HPDE6-E6E7 (cell line): ENCODE data around the gene CDIP1.
A peak's percentile ranks its signal among the peaks of the same experiment; 100 is the strongest.

Experiments
- DNase-seq: peaks from one replicate; pipeline ENCODE4 v3.0.0; 2011; ENCODE audit warnings: missing footprints; ENCODE audit errors: extremely low spot score

CDIP1 gene

DNA sequence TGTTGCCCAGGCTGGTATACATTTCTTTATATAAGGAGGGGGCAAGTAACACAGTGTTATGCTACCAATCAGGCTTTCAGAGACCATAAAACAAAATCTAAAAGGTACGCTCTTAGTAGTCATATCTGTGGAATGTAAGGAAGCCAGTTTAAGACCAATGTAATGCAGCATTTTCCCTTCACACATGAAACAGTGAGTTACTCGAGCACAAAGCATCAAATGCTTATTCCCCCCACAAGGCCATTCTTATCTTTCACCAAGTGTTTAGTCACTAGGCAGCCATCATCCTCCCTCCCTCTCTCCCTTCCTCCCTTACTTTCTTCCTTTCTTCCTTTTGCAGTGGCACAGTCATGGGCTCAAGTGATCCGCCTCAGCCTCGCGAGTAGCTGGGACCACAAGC lies 49.5 kb downstream of the CDIP1 start:
- DNase-seq: no peak

DNA sequence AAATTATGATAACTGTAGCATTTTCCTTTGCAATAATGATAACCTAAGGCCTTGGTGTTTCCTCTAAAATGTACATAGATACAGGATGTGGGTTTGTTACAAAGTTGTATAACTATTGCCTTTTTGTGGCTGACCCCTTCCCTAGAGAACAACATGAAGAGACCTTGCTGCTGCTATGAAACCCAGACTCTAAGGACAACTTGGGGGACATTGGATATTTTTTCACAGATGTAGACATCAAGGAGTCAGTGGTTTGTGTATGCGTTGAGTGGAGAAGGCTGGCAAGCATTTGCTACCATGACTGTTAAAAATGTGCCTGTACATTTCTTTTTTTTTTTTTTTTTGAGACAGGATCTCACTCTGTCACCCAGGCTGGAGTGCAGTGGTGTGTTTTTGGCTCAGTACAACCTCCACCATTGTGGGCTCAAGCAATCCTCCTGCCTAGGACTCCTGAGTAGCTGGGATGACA lies 50.0 kb downstream of the CDIP1 start:
- no peak for DNase-seq

DNA sequence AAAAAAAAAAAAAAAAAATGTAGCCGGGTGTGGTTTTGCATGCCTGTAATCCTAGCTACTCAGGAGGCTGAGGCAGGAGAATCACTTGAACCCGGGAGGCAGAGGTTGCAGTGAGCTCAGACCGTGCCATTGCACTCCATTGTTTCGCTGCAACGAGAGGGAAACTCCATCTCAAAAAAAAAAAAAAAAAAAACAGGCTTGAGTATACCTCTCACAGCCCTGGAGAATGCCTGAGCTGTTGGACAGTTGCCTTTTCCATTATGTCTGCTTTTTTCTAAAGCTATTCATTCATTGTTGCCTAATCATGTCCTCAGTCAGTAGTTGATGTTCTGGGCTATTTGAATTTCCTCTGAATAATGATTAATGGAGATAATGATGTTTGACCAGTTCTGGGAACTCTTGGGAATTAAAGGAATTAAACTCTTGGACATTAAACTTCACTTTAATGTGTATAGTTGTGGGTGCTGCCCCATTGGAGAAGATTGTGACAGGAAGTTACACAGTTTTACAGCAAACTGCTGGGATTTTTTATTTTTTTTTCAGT lies 50.5 kb downstream of the CDIP1 start:
- no peak for DNase-seq

DNA sequence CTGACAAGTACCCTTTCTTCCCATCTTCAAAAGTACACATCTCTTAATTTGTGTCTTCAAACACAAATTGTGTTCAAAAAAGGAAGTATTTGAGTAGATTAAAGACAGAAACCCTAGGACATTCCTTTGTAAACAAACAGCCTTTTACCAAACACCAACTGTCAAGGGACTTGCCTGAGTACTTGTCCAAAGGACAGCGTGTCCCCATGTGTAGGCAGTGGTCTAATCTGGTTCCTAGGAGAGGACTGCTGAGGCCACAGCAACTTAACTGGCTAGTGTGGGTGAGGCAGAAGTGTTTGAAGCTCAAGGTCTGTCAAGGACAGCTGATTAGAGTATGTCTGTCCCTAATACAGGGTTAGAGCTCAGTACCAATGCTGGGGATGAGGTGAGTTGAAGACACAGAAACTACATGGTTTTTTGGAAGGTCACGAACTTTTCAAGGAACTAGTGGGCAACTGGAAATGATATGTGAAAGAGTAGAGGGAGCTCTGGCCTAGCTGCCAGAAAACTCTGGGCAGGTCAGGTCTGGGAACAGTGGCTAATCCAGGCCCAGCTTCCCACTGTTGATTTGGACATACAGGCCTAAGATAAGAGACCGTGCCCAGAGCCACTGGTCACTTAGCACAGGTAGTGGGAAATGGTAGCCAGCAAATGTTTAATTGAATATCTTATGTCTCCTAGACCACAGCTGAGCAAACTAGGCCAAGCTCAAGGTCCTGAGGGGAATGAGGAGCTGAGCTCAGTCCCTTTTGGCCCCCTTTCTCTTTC lies 52.3 kb downstream of the CDIP1 start:
- no peak for DNase-seq

DNA sequence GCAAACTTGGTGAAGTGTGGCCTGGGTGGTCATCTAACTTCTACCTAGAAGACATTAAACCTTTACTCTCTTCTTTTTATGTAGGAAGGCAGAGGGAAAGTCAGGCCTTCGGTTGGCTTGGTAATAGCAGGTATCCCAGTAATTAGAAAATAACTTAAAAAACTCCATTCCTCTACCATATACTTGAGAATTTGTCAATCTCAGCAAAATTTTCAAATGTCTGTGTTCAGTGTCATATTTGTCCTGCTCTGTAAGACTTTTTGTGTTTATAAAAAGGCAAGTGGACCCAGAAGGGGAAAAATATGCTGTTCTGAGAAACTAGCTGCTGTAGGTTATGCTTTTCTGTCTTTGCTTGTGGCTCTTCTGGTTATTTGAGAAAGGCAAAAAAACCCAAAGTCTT lies 56.6 kb downstream of the CDIP1 start:
- no peak for DNase-seq

DNA sequence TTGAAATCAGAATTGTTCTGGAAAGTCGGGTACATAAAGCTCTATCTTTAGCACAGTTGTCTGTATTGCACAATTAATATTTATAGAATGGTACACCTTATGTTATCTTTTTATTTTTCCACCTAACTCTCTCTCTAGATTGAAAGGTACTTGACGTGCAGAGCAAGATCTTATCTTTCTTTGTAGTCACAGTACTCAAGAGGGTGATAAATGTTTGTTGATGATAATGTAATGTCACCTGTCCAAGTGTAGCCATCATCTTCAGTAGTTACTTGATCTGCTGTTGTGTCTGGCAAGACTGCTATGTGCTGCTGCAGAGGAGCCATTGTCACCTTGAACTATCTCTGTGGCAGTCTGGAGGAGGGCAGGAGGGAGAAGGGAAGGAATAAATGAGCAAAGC lies 57.0 kb downstream of the CDIP1 start:
- DNase-seq: no peak

DNA sequence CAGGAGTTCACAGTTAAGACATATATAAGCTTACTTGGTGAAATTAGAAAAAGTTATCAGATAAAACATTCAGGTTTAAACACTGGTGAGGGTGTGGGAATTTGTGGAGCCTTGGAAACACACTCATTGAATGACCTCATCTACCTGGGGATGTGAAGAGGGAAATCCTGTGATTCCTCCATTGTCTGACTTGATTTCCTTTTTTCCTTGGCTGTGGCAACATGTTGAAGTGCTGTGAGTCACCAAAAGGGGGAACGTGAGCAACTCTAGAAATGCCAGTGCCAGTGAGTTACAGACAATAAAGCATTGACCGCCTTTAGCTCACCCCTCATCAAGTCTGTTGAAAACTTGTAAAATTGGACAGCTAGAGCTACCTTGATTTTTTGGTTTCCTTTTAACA lies 60.6 kb downstream of the CDIP1 start:
- DNase-seq: peak; percentile 79

DNA sequence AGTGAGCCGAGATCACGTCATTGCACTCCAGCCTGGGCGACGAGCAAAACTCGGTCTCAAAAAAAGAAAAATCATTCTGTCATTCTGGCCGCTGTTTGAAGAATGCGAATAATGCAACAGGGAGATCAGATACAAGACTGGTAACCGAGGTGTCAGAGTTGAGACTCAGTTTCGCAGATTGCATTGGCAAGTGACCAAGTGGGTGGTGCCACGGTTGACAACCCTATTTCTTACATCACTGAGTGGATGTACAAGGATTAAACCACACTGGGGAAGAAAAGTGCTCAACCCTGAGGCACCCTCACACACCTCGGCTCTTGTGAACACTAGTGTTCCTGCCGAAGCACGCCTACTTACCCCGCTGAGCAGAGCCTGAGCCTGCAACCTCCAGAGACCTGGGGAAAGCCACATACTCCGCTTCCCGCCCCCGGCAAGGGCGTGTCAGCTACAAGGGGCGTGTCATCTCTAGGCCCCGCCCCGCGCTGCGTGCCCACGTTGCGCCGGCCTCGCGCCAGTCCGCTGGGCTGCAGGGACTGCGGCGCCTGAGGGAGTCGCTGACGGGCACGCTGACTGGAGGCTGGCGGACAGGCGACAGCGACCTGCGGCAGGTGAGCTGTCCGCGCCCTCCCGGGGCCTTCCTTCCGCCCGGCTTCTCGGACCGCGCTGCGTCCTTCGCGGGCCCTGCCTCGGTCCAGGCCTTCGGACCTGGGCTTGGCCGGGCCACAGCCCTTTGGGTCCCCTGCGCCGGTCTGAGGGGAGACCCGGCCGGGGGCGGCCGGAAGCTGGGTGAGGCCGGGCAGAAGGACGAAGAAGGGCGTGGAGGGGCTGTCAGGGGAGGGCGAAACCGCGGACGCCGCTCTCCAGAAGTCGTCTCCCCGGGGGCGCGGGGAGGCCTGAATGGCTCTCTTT lies 62.4 kb downstream of the CDIP1 start, which contains the start of gene HMOX2:
Gene HMOX2 (plus strand): TSS at position 519 of the 909 bp plus-strand sequence. CDS start 29,127 bp downstream, outside the sequence.
- DNase-seq: peak; percentile 81

DNA sequence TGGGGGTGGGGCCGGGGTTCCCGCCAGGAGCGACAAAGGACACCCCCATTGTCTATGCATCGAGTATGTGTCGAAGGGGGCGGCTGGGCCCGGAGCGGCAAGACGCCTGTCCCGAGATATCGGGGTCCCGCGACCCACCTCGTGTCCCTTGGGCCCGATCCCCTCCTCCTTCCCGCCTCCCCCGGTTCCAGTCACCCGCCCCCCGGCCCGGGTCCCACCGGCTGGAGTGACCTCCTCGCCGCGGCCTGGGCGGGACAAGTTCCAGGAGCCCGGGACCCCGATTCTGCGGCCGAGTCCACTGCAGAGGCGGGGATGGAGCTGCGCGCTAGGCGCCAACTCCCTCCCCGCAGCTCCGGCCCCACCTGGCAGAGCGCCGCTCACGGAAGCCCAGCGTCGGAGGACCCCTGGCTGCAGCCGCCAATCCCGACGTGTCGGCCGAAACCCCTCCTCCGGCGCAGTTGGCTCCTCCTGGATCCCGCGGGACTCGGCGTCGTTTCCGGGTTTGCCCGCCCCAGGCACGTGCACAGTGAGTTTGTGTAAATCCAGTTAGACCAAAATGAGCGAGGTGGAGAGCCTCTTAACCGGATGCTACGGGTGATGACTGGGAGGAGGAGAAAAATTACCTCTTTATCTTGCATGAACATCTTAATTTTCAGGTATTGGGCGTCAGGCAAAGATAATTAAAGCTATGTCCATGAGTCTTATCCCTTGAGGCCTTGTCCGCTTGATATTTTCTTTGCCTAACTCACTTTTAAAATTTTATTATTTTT lies 64.2 kb downstream of the CDIP1 start, which contains the start of gene NMRAL1:
Gene NMRAL1 (minus strand): TSS at position 434 of the 770 bp plus-strand sequence. CDS start 493 bp downstream, outside the sequence.
- DNase-seq: peak; percentile 85

DNA sequence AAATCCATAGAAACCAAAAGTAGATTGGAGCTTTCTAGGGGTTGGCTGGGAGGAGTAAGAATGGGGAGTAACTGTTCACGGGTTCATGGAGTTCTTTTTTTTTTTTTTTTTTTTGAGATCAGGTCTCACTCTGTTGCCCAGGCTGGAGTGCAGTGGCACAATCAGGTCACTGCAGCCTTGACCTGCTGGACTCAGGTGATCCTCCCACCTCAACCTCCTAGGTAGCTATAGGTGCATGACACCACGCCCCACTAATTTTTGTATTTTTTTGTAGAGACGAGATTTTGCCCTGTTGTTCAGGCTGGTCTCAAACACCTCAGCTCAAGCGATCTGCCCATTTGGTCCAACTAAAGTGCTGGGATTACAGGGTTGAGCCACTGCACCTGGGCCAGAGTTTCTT lies 65.7 kb downstream of the CDIP1 start:
- DNase-seq: no peak

DNA sequence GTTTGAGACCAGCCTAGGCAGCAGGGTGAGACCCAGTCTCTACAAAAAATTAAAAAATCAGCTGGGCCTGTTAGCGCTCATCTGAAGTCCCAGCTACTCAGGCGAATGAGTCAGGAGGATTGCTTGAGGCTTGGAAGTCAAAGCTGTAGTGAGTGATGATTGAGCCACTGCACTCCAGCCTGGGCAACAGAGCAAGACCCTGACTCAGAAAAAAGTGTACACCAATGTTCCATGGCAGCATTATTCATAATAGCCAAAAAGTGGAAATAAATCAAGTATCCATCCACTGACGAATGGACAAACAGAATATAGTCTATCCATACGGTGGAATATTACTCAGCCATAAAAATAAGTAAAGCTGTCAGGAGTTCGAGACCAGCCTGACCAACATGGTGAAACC lies 66.7 kb downstream of the CDIP1 start:
- no peak for DNase-seq

DNA sequence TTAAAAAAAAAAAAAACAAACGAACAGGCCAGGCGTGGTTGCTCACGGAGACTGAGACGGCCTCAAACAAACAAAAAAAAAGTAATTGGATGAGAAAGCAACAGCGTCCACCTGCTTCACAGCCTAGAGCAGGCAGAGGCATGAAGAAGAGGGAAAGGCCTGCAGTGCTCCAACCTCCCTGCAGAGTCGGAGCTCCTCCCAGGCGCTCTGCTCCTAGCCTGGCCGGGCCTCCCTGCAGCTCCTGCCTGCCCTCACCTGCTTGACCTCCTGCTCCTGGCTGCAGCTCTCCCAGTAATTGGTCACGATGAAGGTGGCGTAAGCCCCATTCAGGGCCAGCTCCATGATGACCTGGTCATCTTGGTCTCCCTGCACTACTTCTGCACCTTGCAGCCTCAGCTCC lies 69.6 kb downstream of the CDIP1 start:
- DNase-seq: no peak

DNA sequence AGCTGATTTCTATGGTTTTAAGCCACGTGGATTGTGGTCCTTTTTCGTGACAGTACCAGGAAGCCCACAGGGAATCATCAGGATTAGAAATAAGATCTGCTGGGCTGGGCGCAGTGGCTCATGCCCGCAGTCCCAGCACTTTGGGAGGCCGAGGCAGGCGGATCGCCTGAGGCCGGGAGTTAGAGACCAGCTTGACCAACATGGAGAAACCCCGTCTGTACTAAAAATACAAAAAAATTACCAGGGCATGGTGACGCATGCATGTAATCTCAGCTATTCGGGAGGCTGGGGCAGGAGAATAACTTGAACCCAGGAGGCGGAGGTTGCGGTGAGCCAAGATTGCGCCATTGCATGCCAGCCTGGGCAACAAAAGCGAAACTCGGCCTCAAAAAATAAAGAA lies 70.7 kb downstream of the CDIP1 start:
- no peak for DNase-seq

DNA sequence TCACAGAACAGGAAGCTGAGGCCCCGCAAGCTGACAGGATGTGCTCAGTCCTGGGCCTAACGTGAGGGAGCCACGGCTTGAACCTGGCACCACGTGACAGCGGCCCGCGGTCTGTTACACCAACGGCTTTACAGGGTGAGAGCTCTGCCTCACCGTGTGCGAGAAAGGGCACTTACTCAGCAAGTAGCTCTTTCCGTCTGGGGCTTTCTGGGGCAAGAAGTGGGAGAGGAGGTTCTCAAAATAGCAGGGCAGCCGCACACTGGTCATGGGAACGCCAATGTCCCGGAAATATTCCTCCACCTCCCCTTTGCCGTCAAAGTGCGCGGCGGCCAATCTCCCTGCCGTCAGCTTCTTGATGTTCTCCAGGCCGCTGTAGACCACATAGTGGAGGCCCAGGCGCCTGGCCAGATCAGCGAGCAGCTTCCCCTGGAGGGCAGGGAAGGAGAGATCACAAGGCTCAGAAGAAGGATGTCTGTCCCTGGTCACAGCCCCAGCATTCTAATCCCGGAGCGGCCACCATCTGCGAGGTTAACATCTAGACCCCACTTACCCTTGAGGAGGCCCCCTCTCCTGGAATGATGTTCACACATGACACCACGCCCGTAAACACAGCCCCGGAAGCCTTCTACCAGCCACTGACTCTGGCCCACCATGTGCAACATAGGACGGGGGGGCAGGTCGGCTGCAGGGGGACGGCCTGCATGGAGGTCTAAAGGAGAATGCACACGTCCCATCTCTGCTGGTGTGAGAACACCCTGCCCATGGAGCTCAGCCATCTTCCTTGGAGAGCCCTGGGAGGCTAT lies 72.4 kb downstream of the CDIP1 start:
- DNase-seq: no peak

DNA sequence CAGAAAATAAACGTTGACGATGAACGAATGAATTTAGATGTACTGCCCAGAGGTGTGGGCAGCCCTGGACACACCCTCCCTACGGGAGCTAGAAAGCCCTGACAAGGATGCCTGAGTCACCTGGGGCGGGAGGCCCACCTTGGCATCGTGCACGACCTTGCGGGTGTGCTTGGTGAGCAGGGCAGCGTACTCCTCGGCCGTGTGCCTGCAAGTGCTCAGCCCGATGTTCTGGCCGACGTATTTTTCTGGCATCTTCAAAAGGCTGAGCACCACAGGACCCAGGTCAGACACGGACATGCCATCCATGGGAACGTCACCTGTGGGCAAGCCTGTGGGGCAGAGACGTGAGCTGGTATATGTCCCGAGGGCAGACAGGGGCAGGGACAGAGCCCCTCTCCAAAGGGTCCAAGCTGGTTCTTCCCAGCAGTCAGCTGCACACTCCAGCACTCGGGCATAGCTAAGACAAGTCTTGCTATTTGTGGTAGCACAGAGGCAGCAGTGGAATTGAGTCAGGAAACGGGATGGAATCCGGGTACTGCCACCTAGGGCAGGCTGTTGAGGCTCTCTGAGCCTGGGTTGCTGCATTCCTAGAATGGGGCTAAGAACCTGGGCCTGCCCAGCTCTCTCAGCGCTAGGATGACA lies 74.9 kb downstream of the CDIP1 start:
- peak; percentile 31 for DNase-seq

DNA sequence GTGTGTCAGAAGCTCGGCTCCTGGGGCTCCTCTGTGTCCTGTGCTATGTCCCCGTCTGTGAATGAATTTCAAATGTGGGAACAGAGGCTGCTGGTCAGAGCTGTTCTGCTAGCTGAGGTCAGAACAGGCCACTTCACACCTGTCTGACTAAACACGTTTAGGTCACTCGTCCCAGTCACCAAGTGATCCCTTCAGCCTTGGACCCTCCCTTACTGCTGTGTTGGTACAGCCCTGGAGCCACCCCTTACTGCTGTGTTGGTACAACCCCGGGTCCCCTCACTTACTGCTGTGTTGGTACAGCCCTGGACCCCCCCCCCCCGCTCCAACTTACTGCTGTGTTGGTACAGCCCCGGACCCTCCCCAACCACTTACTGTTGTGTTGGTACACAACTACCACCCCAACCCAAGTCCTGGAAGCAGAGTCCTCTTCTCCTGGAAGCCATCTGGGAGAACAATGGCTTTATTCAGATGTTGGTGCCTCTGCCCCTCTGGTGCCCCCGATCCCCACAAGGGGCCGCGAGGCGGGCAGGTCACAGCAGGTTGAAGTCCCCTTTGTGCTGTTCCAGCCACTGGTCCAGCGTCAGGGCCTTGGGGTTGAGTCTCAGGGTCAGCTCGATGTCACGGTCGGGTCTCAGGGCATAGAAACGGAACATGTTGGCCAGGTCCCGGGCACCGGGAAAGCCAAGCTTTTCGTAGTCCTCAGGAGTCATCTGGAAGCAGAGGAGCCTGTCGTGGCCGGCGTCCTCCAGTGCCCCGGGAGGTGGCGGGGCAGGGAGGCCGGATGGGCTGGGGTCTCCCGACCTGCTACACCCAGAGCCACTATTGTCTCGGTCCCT lies 77.1 kb downstream of the CDIP1 start:
- no peak for DNase-seq

DNA sequence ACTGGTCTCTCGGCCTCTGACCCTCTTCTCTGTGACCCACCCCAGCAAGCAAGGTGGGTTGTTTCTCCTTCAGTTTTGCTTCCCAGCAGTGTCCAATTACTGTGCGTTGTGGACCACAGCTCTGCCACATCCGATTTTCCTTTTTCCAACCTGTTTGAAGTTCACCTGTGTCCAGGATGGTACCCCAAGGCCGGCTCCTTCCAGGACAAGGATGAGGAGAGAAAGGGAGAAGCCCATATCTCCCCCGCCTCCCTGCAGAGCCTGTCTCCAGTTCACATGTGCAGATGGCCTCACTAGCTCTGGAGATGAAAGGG lies 77.7 kb downstream of the CDIP1 start:
- DNase-seq: no peak
